Measurements from ENCODE around the gene P2RX6. TPM values are rescaled to one million over a fixed set of nuclear protein-coding genes. Genes with fewer than 3 reads are reported as not detected.

Gene P2RX6
- total and polyA plus RNA-seq, 9 of the 15 experiments (the other 6 are each of a cell fraction or from before 2014, with no cell fraction given): 0.01 to 3.9 (median 1.5) TPM; not detected in 1

DNA sequence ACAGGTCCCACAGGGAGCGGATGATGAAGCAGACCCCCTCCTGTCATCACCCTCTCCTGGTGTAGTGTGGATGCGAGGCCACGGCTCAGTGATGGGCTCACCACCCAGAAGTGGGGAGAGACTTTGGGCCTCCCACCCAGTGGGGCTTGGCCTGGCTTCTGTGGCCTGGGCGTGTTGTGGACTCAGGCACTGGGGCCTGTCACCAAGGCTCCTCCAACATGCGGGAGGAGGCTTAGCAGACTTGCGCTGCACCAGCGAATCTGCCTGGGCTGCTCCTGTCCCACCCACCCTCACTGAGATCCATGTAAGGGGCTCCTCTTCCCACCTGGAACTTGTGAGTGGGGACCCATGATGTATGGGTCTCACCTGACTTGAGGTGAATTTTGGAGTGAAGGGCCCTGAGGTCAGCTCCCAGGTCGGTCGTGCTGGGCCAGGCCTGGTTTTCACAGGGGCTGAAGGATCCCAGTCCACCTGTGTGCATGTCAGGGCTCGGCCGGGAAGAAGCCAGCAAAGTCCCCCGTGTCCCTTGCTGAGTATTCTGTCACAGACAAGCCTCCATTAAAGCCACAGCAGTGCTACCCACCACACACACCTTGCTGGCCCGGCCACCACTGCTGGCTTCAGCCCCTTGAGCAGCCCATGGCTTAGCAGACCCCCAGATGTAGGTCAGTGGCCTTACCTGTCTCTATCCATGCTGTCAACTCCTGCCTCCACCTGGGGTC is 17.3 kb upstream of the P2RX6 start (continued):
- TF ChIP-seq, protein P1, sequence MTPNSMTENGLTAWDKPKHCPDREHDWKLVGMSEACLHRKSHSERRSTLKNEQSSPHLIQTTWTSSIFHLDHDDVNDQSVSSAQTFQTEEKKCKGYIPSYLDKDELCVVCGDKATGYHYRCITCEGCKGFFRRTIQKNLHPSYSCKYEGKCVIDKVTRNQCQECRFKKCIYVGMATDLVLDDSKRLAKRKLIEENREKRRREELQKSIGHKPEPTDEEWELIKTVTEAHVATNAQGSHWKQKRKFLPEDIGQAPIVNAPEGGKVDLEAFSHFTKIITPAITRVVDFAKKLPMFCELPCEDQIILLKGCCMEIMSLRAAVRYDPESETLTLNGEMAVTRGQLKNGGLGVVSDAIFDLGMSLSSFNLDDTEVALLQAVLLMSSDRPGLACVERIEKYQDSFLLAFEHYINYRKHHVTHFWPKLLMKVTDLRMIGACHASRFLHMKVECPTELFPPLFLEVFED (CRISPR knock-in tag; conservative IDR thresholded peaks at IDR 0.05): peak; percentile 23; the same call in 1 of the 2 replicates
- TF ChIP-seq, protein P2, sequence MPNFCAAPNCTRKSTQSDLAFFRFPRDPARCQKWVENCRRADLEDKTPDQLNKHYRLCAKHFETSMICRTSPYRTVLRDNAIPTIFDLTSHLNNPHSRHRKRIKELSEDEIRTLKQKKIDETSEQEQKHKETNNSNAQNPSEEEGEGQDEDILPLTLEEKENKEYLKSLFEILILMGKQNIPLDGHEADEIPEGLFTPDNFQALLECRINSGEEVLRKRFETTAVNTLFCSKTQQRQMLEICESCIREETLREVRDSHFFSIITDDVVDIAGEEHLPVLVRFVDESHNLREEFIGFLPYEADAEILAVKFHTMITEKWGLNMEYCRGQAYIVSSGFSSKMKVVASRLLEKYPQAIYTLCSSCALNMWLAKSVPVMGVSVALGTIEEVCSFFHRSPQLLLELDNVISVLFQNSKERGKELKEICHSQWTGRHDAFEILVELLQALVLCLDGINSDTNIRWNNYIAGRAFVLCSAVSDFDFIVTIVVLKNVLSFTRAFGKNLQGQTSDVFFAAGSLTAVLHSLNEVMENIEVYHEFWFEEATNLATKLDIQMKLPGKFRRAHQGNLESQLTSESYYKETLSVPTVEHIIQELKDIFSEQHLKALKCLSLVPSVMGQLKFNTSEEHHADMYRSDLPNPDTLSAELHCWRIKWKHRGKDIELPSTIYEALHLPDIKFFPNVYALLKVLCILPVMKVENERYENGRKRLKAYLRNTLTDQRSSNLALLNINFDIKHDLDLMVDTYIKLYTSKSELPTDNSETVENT (CRISPR knock-in tag; IDR thresholded peaks at IDR 0.05): no peak; the same call in 1 of the 2 replicates
- TF ChIP-seq ZNF764 (CRISPR knock-in tag; IDR thresholded peaks at IDR 0.05; ENCODE audit: low read depth): 0 out of 2 replicates have a peak, but pooled peaks have one; percentile 5
- no peak for TF ChIP-seq KDM1A (IDR thresholded peaks at IDR 0.05)
- no peak for TF ChIP-seq MYC (IDR thresholded peaks at IDR 0.05; ENCODE audit: low read depth, low read length)
- peak; percentile 58 for TF ChIP-seq MYC (CRISPR knock-in tag; IDR thresholded peaks at IDR 0.05; ENCODE audit: borderline replicate concordance, low read depth)
- no peak for TF ChIP-seq VEZF1 (CRISPR knock-in tag; IDR thresholded peaks at IDR 0.05)
- TF ChIP-seq CHD2 (IDR thresholded peaks at IDR 0.05; ENCODE audit: low read depth, low read length): 0 out of 2 replicates have a peak, but pooled peaks have one; percentile 10
- TF ChIP-seq WHSC1 (IDR thresholded peaks at IDR 0.05; ENCODE audit: low read length): peak; percentile 15
- peak; percentile 16 for TF ChIP-seq MXD1 (CRISPR knock-in tag; IDR thresholded peaks at IDR 0.05; ENCODE audit: borderline replicate concordance, poor library complexity, severe bottlenecking)
- TF ChIP-seq, protein P3, sequence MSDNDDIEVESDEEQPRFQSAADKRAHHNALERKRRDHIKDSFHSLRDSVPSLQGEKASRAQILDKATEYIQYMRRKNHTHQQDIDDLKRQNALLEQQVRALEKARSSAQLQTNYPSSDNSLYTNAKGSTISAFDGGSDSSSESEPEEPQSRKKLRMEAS (CRISPR knock-in tag; IDR thresholded peaks at IDR 0.05): no peak
- TF ChIP-seq POLR2AphosphoS2 (IDR thresholded peaks at IDR 0.05; ENCODE audit: low read length): peak; percentile 9; the same call in 1 of the 2 replicates
- no peak for TF ChIP-seq KDM5B (IDR thresholded peaks at IDR 0.05; ENCODE audit: insufficient replicate concordance, low read depth, low read length)
- 0 out of 2 replicates have a peak, but pooled peaks have one; percentile 26 for TF ChIP-seq TCFL5 (CRISPR knock-in tag; conservative IDR thresholded peaks at IDR 0.05)
- TF ChIP-seq, protein P4, sequence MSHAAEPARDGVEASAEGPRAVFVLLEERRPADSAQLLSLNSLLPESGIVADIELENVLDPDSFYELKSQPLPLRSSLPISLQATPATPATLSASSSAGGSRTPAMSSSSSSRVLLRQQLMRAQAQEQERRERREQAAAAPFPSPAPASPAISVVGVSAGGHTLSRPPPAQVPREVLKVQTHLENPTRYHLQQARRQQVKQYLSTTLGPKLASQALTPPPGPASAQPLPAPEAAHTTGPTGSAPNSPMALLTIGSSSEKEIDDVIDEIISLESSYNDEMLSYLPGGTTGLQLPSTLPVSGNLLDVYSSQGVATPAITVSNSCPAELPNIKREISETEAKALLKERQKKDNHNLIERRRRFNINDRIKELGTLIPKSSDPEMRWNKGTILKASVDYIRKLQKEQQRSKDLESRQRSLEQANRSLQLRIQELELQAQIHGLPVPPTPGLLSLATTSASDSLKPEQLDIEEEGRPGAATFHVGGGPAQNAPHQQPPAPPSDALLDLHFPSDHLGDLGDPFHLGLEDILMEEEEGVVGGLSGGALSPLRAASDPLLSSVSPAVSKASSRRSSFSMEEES (CRISPR knock-in tag; IDR thresholded peaks at IDR 0.05): peak; percentile 0; the same call in 1 of the 2 replicates
- TF ChIP-seq ZNF75A (CRISPR knock-in tag; IDR thresholded peaks at IDR 0.05): 0 out of 2 replicates have a peak, but pooled peaks have one; percentile 39
- peak; percentile 36; the same call in 1 of the 2 replicates for TF ChIP-seq HBP1 (CRISPR knock-in tag; IDR thresholded peaks at IDR 0.05)

All from K562 (cell line).